DMS79 treated with DMSO at 0.1 percent for 48 hours (cell line): Measurements from ENCODE around the gene SMAP1.

Experiments
- DNase-seq: peaks from one replicate; lab custom pipeline; 2025; lab: John Stamatoyannopoulos, UW

SMAP1 gene

DNA sequence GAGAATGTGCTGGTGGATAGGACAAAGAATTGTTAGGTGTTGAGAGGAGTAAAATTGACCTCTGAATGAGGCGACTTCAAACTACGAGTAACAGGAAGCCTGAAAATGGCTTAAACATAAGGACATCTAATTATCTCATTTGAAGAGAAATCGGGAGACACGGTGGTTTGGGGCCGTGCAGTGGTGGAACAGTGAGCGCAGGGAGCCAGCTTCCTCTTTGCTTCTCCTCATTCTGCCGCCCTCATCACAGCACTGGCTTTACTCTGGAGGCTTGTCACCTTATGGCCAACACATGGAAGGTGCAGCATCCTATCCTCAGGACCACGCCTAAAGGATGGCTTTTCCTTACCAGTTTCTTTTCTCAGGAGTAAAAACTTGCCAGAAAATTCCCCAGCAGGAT lies 174.9 kb downstream of the SMAP1 start:
- DNase-seq, result no peak

DNA sequence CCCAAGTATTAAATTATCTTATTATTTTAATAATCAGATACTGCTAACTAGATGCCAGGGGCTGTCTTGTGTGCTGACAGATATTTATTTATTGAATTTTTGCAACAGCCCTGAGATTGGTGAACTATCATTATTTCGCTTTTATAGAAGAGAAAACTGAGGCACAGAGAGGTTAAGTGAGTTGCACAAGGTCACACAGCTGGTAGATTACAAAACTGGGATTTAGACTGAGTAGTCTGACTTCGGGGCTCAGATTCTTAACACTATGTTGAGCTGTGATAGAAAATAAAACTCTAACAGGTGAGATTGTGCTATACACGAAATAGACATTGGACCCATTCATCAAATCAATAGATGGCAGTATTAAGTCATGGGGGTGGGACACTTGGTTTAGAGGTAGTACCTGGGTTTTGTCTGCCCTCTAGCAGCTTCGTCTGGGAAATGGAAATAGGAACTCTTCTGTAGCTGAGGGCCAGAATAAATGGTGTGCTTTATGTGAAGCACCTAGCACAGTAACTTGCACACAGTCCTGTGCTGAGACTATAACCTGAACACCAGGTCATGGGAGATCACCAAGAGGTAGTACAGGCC lies 175.7 kb downstream of the SMAP1 start:
- no peak for DNase-seq

DNA sequence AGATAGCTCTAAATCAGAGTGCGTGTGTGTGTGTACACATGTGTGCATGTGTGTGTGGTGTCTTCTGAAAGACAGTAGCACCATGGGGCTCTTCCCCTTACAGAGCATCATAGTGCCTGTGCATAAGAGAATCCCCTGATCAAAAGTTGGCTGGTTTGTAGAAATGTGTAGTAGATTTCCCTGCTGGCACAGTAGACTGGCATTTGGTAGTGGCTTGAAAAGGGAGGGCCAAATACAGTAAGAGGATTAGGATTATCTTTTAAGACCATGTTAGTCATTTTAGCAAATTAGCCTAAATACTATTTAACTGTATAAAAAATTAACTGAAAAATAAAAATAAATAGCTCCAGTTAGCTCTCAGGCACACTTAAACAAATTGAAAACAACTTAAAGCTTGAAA lies 176.6 kb downstream of the SMAP1 start:
- DNase-seq, result no peak

DNA sequence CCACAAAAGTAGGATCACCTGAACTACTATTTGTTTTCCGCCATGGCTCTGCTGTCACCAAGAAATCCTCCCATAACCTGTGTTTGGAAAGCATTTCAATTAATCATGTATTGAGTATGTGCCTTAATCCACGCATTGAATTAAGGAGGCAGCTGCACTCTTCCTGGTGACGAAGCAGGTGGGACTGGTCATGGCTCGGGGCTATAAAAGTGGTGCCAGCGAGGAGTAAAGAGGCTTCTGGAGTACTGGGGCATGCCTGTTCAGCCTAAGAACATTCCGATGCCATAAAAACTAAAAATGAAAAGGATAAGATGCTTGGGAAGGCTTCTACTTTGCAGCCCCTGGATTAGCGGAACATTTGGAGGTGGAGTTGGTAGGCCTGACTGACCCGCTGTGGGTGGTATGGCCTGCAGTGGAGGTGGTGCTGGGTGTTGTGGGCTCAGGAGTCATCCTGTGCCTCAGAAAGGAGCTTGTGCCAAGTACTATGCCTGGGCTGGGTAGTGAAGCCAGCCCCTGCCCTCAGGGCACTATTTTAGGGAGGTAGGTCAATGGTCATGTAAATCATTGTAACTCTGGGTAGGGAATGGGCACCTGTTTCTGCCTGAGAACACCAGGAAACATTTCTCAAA lies 178.6 kb downstream of the SMAP1 start:
- DNase-seq, result peak; percentile 44

DNA sequence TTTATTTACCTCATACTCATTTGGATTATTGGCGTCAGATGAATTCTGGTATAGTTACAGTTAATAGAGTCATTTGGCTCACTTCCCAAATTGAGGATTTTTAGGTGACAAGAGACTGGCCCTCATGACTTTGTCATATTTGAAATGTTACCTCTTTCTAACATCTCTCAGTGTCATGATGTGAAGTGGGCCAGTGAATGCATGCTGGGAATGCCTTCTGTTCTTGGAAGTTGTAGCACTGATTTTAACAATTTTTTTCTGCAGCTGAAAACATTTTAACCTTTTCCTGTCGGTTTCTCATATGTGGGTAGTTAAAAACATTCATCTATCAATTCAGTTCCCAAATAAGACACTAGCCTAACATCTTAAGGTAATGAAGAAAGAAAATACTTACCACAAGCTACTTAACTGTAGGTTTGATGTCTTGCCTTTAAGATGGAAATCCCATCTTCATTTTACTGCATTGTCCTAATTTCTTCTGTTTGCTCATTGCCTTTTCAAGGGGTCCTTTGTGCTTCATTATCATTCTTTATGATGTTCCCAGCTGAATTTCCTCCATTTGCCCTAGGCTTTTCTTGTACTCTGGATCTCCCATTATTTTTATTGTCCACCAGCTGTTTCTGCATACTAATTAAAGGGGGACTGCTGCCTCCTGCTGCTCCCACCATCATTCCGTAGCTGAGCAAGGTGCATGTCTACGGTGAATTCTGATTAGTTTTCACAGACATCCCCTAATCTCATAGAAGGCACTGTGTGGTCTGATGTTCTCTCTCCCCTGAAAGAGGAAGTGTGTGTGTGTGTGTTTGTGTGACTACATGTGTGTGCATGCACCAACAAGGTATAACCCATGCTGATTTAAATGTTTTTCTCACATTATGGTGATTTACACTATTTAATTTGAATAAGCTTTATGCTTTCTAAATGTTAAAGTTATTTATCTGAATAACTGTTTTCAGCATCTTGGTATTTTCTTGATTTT lies 179.7 kb downstream of the SMAP1 start:
- no peak for DNase-seq

DNA sequence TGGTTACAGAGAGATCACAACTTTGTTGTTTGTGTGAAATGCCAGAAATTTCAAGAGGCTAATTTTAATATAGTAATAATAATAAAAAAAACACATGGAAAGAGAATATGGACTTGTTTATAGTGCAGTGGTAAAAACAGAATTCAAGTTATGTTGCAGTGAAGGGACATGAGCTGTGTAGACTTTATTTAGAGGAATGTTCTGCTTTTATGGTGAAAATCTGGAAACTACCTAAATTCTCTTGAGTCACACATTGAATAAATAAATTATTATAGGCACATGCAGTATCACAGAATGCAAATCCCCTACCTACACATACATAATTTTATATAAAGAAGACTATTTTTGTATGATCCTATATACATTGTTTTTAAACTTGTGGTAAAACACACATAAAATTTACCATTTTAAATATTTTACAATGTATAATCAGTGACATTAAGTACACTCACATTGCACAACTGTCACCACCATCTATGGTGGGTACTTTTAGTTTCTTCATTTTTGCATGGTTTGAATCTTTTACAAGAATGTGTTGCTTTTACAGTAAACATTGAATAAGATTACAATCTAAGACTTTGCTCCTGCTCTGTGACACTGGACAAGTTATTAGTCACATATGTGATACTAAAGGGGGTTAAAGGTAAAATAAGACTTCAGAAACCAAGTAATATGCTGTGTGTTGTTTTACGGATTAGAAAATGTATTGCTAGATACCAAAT lies 181.8 kb downstream of the SMAP1 start:
- DNase-seq, result no peak

DNA sequence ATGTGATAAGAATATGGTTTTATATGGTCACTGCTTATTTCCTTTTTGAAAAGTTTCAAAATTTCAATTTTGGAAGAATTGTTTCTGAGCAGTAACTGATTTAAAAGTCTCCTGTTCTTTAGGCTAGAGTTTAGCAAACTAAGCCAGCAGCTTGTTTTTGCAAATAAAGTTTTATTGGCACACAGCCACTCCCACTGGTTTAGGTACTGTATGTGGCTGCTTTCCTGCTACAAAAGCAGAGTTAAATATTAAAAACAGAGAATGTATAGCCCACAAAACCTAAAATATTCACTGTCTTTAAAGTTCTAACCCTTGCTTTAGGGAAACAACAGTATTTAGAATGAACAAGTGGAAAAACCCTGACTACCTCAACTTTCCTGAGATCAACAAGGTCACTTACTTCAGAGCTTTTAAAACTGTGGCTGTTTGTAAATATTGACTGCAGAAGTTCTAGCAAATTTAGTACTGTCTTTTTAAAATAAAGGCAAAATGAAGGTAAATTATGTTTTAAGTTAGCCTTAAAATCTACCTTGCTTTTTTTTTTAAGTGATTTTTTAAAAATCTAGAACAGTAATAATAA lies 185.1 kb downstream of the SMAP1 start:
- no peak for DNase-seq

DNA sequence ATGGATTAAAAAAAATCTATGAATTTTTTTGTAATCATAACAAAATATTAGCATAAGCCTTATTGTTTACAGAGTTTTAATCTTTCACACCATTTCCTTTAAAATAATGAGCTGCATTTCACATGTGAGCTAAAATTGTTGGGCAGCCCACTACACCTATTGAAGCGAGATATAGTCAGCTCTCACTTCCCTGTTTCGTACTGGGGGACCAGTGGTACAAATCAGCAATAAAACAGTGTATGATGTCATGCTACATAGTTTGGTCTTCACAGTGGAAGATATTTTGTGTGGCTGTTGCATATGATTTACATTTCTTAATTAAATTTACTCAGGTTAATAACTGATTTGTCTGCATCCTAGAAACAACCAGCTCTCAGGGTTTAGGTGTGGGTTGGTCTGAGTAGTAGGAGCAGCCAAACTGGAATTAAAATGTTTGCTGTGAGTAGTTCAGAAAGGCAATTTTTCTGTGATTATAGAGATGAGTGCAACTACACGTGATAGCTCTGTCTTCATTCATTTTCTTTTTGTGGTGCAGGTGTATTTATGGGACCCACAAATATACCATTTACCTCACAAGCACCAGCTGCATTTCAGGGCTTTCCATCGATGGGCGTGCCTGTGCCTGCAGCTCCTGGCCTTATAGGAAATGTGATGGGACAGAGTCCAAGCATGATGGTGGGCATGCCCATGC lies 189.8 kb downstream of the SMAP1 start:
- DNase-seq, result no peak

DNA sequence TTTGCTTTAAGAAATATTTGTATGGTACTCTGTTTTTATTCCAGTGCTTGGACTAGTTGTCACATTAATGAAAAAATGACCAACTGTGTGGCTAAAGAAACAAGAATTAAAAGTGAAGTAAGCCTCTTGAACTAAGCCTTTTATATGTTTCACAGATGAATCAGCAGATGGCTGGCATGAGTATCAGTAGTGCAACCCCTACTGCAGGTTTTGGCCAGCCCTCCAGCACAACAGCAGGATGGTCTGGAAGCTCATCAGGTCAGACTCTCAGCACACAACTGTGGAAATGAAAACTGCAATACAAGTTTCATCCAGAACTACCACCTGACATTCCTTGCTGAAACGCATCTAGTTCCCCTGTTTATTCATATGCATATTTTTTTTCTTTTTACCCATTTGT lies 192.4 kb downstream of the SMAP1 start:
- DNase-seq, result no peak

DNA sequence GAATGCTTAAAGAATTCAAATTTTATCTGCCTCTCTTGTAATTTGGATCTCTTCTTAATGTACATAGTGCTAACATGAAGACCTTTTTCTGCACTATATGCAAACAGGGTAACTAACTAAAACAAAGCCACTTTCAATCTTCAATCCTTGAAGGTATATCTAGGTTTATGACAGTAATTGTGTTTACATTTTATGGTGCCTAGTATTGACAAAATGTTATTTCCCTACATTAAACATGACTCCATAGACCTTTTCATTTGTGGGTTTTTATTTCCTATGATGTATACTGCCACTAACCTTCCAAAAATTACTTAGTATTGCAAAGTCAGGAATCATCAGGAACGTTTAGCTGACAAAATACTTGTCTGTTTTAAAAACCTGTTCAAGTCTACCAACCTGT lies 193.2 kb downstream of the SMAP1 start:
- DNase-seq, result no peak

DNA sequence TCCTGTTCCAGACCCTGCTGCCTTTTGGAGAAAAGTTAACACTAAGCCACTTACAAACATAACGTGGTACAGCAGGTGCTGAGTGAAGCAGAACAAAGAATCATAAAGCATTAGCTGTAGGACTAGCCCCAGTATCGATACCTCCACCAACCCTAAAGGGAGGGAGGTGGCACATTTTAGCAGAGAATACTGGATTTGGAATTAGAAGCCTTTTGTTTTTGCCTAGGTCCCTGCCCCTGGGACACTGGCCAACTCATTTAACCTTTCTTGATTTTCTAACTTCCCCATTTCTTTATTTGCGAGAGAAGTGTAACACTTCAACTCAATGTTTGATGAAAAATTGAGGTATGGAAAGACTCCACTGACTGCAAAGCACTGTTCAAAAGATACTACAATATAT lies 195.7 kb downstream of the SMAP1 start:
- no peak for DNase-seq

DNA sequence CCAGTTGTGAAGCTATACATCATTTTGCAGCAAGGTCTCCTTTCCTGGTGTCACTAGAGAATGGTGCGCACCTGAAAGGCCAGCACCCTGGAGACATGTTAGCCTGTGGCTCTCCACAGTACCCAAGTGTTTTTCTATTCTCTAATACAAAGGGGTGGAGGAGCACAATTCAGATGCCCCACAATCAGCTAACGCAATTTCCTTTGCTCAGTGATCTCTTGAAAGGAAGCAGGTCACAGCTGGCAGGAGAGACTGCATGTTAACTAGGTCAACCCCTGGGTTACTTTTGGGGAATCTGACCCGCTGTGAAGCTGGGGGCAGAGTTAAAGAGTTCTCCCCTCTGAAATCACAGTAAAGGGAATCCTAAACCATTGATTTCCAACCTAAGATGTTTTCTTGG lies 196.7 kb downstream of the SMAP1 start:
- no peak for DNase-seq

DNA sequence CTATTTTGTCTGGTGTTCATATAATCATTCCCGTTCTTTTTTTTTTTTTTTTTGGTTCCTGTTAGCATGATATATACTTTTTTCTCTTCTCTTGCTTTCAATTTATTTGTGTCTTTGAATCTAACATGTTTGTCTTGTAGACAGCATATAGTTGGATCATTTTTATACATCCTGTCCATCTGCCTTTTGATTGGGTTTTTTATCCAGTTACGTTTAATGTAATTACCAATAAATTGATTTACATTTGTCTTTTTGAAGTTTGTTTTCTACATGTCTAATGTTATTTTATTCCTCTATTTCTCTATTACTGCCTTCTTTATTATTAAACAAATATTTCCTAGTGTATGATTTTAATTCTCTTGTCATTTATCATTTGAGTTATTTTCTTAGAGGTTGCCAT lies 204.8 kb downstream of the SMAP1 start:
- DNase-seq, result no peak

DNA sequence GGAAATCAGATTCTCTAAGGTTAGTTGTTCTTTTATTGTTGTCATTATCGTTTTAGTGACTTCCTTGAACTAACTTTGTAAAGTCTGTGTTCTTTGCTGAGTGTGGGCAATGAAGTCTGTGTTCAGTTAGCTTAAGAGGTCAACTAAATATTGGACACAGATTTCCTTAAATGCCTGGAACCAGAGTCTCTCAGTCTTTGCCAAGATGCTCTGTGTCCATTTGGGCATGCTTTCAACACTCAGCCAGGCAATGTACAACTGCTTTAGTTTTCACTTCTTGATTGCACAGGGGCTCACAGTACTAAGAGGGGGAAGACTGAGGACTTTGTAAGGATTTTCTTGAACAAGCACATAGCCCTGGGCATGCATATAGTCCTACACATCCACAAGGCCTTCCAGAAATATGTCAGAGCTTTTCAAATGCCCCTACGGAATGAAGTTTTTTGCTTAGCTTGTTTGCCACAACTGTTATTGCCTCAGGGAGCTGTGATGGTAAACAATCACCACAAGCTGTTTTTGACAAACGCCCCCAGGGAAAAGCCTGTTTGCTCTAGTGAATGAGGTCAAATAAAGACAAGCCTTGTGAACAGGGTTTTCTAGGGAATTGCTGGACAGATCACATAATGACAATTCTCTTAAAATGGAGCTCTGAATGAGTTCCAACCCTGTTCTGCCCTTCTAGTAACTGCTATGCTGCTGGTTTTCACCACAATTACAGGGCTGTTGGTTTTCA lies 206.7 kb downstream of the SMAP1 start:
- no peak for DNase-seq

DNA sequence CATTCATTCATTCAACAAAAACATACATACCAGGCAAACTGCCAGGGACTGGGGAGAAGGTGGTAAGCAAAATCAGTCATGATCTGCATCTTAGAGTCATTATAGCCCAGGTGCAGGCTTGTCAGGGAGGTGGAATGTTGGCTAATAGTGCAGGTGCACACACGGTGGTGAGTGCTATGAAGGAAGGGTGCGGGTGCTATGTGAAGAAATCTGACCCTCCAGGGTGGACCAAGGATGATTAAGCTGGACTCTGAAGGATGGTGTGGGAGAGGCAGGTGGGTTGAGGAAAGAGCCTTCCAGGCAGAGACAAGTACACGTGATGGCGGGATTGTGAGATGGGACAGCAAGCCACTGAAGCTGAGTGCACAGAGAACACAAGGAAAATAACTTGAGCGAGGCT lies 211.8 kb downstream of the SMAP1 start:
- DNase-seq, result no peak

DNA sequence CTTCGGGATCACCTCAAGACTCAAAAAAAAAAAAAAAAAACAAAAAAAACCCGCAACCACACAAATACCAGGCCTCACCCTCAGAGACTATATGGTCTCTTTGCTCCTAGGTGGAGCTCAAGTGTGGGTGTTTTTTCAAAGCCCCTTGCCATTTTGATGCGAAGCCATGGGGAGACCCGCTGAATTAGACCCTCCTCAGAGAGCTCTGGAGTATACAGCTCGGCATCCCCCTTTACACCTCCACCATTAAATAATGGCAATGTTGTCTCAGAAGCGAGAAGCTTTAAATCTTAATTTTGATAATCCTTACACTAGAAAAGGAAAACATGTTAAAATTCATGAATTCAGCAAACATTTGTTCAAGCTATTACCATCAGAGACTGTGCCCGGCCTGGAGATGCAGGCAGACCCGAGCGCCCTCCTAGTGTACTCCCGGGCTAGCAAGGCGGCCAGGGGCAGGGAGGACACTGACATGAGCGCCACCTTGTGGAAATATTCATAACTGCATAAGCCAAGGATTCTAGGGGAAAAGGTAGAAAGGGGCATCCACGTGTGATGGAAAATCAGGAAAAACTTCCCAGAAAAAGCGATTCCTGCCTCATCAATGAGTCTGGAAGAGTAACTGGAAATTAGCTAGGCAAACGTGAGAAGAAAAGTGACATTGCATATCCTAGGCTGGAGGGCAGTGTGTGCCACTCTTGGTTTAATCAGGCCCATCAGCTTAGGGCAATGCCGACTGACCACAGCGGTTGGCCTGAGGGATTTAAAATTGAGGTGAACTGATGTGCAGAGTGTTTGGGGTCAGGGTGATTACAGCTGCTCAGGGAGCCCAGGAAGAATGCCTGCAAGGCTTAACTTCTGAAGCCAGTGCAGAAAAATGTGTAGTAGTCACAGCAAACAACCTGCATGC lies 216.6 kb downstream of the SMAP1 start:
- peak; percentile 5 for DNase-seq

DNA sequence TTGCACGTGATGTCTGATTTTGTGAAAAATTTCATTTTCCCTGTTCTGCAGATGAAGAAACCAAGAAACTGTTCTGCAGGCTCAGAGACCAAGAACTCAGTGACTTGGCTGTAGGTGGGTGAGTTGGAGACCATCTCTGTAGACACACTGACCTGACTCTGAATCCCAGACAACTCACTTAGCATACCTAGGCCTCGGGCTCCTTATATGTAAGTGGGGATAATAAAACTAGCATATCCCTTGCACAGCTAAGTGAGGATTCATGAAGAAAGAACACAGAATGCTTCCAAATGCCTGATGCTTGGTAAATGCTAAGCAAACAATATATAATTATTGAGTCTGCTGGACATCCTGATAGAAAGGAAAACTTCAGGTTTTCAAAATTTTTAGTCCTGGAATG lies 218.4 kb downstream of the SMAP1 start:
- DNase-seq, result no peak

DNA sequence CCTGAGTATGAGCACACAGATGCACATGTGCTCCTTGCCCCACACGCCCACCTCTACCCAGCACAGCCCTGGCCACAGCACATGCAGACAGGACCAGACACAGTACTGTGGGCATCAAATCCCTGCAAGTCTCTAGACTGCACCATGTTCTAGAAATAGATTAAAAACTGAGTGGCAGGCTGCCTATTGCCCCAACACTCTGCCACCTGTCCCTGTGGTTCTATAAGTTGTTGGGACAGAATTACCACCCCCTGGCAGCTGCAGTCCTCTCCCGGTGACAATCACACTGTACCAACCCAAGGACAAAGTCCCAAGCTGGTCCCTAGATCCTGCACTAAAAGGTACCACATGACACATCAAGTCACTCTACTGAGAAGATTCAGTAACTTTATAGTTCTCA lies 219.0 kb downstream of the SMAP1 start:
- no peak for DNase-seq

DNA sequence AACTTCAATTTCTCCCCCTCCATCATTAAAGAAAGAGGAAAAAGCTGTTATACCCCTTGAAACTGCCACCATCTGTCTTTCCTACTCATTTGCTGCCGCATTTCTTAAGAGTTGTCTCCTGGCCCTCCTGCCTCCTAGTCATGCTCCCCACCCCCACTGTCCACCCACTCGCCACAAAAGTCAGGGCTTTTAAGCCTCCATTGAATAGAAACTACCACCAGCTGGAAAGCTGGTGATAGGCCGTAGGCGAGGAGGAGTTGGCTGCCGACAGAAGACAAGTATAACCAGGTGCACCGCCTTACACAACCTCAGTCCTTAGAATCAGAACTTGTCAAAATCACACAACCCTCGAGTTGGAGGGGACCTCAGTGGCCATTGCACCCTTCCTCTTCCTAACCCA lies 221.6 kb downstream of the SMAP1 start:
- no peak for DNase-seq

DNA sequence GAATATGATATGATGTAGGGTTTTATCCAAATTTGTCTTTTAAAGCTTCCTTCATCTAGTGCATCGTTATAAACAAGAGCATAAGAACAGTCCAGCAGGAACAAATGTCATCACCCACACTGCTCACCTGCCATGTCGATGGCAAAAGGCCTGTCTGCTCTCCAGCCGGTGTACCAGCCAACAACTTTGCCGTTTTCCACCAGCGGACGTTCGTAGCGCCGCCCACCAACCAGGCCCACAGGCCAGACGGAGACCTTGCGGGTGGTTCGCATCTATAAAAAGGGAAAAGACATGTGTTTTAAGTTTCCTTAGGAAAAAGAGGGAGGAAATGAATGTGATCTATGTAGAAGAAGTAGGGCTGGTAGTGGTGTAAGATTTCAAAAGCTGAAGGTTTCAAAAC lies 226.3 kb downstream of the SMAP1 start:
- DNase-seq, result no peak
